ENCODE measurements around the gene RRAD.

The RRAD gene

GRCh38 chr16:66914541-66914940 is 10.8 kb downstream of the RRAD start:
- no peak for DNase-seq

- DNase-seq = no peak
Observed at GRCh38 chr16:66913711-66914110, 11.6 kb downstream of the RRAD start.

GRCh38 chr16:66913081-66913480 is 12.3 kb downstream of the RRAD start:
- DNase-seq = no peak

GRCh38 chr16:66911801-66912200 is 13.5 kb downstream of the RRAD start:
- DNase-seq = no peak

GRCh38 chr16:66911112-66911511 is 14.2 kb downstream of the RRAD start:
- no peak for DNase-seq

- no peak for DNase-seq
Observed at GRCh38 chr16:66910175-66910940, 15.0 kb downstream of the RRAD start.

GRCh38 chr16:66908762-66909559 is 16.4 kb downstream of the RRAD start:
- no peak for DNase-seq

GRCh38 chr16:66908116-66908515 is 17.2 kb downstream of the RRAD start:
- no peak for DNase-seq

- DNase-seq = no peak
Observed at GRCh38 chr16:66906916-66907836, 18.2 kb downstream of the RRAD start.

- DNase-seq = peak; percentile 80
Observed at GRCh38 chr16:66905633-66906539, 19.4 kb downstream of the RRAD start.

- peak; percentile 40 for DNase-seq
Observed at GRCh38 chr16:66904846-66905632, 20.3 kb downstream of the RRAD start.

GRCh38 chr16:66904428-66904845 is 20.9 kb downstream of the RRAD start:
- no peak for DNase-seq

- no peak for DNase-seq
Observed at GRCh38 chr16:66903544-66904427, 21.5 kb downstream of the RRAD start.

- no peak for DNase-seq
Observed at GRCh38 chr16:66902648-66903543, 22.4 kb downstream of the RRAD start.

- no peak for DNase-seq
Observed at GRCh38 chr16:66901626-66902025, 23.7 kb downstream of the RRAD start.

- DNase-seq = peak; percentile 59
Observed at GRCh38 chr16:66900721-66901441, 24.5 kb downstream of the RRAD start.

GRCh38 chr16:66899945-66900710 is 25.2 kb downstream of the RRAD start:
- peak; percentile 92 for DNase-seq

Data from eye (tissue), 1 donor.